Omental fat pad (tissue), 4 donors: ENCODE results near the gene HPCAL1. TPM values are rescaled to one million over a fixed set of nuclear protein-coding genes. Genes with fewer than 3 reads are reported as not detected.
A peak's percentile ranks its signal among the peaks of the same experiment; 100 is the strongest.

ENCODE experiments used
- ATAC-seq: fragments of 150-250 bp; one replicate; pipeline ENCODE4 v1.9.1; 2016; ENCODE audit warnings: mild to moderate bottlenecking, moderate library complexity; ENCODE audit not compliant: low FRiP score
- DNase-seq: peaks from one replicate; pipeline ENCODE4 v3.0.0-alpha.2; 2019; ENCODE audit warnings: low spot score
- CTCF ChIP-seq, 3 donors: fragments of 450-650 bp; IDR thresholded peaks; one replicate each; pipeline ENCODE4 v1.5.1; 2016 to 2017; ENCODE audit warnings: antibody characterized with exemption in 3 of 3, mild to moderate bottlenecking in 3 of 3, moderate library complexity in 2 of 3
- total RNA-seq, 4 donors: library from RNA; depleted of rRNA; stranded (reverse); fragments of >200 nt; gene quantifications; one replicate each; pipeline ENCODE4 v1.1.0, GENCODE V29; 2016

HPCAL1 gene
- total RNA-seq, 4 donors from 2014 or later, result 51.8 to 75.8 (median 67.8) TPM

- no peak for DNase-seq
- TF ChIP-seq CTCF (IDR thresholded peaks at IDR 0.05), result no peak
- no peak for ATAC-seq
These were observed 143.9 kb downstream of the HPCAL1 start for GRCh38 chr2:10446631-10447030.

DNA sequence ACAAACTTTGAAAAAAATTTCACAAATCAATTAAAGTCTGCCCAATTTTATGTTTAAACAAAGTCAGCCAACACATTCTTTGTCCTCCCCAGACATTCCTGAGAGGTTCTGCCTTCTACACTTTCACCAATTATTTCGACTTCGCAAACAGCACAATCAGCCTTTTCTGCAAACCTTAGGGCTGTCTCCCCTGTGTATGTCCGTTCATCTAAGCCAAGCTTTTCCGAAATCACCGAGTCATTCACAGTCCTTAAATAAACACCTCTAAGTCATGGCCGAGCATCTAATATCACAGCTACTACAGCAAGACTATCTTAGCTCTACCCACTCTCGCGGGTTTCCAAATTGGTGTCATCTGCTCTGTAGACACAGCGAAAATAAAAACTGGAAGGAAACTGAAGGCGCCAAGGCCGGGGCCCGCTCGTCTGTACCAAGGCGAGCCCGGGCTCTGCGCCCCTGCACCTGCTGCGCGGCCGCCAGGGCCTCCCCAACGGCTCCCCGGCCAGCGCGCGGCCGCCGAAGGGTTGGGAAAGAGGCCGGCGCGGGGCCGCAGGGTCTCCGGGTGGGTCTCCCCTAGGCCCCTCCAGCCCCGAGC lies 144.7 kb downstream of the HPCAL1 start:
- TF ChIP-seq CTCF (IDR thresholded peaks at IDR 0.05), result no peak
- ATAC-seq (peak; percentile 21), DNase-seq (no peak)

- peak; percentile 93 for ATAC-seq
- no peak for TF ChIP-seq CTCF (IDR thresholded peaks at IDR 0.05)
These were observed 145.3 kb downstream of the HPCAL1 start, which contains the start of gene ODC1 for GRCh38 chr2:10447895-10448575. Gene ODC1 (minus strand): TSS chr2:10448327. CDS start chr2:10445032, 3,295 bp downstream.

GRCh38 chr2:10448576-10449485 lies 146.1 kb downstream of the HPCAL1 start:
- ATAC-seq (peak; percentile 92), DNase-seq (peak; percentile 53)
- TF ChIP-seq CTCF (IDR thresholded peaks at IDR 0.05), result no peak

More at GRCh38 chr2:10447895-10448575, 145.3 kb downstream of the HPCAL1 start, which contains the start of gene ODC1:
- DNase-seq, result peak; percentile 96

DNA sequence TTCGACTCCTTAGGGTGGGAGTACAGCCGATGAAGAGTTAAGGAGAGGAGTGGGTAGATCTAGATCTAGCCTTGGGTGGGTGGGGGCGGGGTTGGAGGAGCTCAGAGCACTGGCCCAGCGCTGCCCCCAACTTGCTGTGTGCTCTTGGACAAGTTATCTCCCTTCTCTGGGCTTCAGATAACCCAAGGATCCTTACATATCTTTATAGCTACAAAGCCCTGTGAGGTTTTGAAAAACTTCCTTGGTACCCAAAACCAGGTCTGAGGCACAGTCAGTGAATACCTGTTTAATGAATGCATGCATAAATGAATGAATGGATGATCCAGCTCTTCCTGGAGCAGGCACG lies 146.8 kb downstream of the HPCAL1 start:
- DNase-seq (no peak), ATAC-seq (no peak)
- no peak for TF ChIP-seq CTCF (IDR thresholded peaks at IDR 0.05)

DNA sequence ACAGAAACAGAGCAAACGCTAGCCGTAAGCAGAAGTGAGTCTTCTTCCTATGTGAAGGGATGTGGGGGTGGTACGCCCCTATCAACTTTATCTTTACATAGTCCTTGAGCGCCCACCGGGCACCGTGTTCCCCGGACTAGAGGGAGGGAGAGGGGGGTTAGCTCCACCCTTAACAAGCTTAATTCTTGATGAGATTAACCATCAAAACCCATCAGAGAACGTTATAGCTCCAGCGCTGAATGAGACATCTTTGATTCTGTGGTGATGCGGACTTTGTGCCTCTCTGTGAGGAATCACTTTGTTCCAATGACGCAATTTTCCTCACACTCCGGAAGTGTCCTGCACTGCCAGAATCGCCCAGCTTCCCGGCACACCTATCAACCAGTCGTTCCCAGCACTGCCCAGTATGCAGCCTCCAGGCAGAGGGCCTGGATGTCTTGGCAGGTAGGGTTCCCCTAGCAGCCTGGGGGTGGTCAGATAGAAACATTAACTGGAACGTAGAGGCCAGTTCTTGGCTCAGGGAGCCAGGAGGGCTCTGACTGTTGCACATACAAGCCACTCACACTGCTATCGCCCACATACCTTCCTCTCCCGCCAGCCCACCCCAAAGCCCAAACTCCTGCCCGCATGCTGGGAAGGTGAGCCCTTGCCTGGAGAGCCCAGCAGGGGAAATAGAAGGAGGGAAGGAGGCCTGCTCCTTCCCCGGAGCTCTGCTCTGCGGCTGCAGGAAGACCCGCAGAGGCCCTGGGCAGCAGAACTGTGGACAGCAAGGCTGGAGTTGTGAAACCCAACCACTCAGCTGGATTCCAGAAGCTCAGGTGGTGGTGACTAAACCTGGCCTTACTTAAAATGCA lies 147.4 kb downstream of the HPCAL1 start:
- no peak for ATAC-seq
- no peak for TF ChIP-seq CTCF (IDR thresholded peaks at IDR 0.05)
- DNase-seq, result no peak
